SIG-M5 (cell line): ENCODE measurements around the gene CAPN5.
"Not testable (repeated sequence)": the region's sequence is repeated elsewhere in the genome, so short reads cannot be mapped to it uniquely, and the experiment has no call there.

Source experiments
- DNase-seq: peaks from one replicate; lab custom pipeline; 2025; lab: John Stamatoyannopoulos, UW

Gene CAPN5

DNA sequence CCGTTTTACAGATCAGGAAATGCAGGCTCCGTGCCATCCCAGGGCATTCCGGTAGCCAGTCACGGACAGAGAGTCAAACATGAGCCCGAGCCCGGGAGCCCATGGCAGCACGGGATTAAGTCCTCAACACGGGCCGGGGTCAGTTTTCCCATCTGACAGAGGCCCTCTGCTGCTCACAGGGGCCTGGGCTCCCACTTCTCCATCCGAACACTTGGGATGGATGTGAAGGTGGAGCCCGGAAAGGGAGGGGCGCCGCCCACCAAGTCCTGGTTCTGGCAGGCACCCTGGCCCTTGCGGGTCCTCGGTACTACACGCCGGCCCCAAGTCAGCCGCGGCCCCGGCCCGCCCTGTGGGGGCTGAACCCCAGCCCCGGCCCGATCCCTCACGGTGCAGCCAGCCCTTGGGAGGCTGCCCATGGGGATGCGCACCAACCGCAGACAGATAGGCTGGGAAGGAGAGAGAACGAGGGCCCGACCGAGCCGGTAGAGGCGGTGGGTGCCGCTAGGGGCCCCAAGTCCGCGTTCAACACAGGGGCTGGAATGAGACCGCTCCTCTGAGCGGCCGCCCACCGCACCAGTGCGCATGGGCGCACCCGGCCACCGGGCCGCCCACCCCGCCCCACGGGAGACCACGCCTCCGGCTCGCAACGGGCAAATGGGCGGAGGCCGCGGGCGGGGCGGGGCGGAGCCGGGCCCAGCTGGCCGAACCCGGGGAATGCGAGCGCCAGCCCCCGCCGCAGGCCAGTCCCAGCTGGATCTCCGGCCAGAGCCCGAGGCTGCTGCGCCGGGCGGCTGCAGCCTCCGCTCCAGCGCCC lies at the start of gene CAPN5:
CAPN5 (plus strand) TSS at position 743 of the 814 bp plus-strand sequence. CDS start 17,916 bp downstream, outside the sequence.
- DNase-seq = no peak

DNA sequence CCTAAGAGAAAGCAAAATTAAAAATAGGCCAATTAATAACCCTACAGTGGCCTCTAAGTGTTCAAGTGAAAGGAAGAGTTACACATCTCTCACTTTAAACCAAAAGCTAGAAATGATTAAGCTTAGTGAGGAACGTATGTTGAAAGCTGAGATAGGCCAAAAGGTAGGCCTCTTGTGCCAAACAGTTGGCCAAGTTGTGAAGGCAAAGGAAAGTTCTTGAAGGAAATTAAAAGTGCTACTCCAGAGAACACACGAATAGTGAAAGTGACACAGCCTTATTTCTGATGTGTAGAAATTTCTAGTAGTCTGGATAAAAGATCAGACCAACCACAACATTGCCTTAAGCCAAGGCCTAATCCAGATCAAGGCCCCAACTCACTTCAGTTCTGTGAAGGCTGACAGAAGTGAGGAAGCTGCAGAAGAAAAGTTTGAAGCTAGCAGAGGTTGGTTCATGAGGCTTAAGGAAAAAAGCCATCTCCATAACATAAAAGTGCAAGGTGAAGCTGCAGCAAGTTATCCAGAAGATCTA lies 48.3 kb upstream of the CAPN5 start:
- DNase-seq = not testable (repeated sequence)

DNA sequence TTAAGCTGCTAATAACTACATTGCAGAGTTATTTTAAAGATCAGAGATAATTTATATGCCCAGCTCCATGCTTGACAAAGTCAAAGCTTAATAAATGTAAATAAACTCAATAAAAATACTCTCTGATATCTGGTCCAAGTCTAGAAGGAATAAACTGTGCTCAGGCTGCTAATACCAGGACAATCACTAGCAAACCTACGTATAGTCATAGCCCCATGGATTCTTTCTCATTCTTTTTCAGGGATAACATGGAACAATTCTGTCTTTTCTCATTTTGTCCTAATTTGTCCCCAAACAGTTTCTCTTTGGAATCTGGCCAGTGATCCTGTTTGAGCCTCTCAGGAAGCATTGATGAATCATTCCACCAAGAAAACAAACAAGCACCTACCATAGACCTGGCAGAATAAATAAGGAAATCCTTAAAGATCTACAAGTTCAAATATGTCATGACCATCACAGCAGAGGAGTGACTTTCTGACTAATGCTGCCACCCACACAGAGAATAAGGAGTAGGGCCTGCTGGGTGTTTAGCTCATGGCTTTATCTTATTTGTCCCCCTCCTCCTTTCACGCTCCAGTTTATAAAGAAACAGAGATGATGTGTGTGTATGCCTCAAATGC lies 46.7 kb upstream of the CAPN5 start:
- DNase-seq = no peak

DNA sequence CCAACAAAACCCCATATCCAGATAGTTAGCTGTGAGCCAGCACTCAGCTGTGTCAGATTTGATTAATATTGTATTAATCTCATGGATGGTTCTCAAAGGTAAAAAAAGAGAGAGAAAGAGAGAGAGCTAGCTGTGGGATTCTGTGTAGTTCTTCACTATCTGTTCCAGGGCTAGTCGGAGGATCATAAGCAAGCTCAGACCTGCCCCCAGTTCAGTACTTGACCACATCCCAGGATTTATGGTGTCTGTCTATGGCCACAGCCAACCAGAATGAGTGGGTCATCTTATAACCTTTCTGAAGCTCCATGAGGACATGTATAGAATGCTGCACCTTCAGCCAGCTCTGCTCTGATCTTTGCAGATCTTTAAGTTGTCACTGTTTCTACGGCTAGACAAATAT lies 46.0 kb upstream of the CAPN5 start:
- DNase-seq = no peak

DNA sequence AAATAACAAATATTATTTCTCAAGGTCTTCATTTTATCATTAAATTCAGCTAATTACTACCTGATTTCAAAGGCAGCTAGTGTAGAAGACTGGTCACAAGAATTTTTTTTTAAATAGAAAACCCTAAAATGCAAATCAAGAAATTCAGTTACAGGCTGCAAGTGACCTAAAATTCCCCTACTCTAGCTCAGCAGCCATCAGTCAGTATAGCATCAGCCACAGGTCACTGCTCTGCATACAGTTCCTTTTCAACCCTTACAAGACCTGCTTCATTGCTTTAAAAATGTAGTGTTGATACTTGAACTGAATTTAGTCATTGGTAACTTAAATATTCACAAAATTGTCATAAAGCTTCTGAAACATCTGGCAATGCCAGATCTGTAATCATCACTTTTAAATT lies 42.0 kb upstream of the CAPN5 start:
- DNase-seq = no peak

DNA sequence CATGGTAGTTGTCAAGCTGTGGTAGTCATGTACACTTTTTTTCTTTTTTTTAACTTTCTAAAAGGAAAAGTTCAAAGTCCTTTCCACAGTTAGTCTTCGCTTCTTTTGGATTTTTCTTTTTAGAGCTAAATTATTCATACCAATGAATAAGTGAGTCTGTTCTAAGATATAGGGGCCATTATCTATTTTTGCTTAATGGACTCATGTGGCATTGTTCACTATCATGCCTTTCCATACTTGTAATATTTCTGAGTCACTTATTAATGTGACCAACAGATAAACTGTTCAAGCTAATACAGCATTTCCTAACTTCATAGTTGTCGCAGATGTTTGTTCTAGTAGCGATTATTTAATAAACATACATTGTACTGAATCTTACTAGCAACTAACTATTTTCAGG lies 40.5 kb upstream of the CAPN5 start:
- DNase-seq = no peak

DNA sequence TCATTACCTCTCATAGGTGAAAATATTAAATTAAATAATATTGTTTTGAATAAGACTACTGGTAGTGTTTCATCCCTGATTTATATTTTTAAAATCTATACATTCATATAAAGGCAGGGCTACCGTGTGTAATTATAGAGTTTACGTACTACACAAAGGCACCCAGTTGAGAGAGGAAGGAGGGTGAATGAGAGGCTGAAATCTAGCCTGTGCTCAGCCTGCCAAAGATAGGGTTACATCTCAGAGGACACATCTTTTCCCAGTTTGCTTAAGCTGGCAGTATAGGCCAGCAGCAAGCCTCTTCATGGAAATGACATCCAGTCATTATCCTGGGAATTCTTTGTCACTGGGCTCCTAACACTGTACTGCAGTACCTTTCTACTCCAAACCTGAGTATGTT lies 40.0 kb upstream of the CAPN5 start:
- DNase-seq = no peak

DNA sequence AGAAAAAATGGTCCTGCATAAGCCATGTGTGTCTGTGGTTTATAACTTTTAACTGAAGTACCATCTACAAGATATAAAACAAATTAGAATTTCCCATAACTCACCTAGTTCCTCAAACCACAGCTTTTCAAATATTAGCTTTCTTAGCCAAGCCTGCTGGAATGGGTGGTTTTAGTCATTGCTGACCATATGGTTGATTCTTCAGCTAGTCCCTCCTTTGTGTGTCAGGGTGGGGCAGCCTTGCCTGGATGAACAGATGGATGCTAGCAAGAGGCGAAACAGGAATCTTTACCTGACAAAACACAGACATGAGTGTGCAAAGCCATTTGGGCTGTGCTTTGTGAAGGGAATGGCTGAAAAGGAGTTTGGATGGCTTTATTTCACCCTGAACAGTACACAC lies 39.5 kb upstream of the CAPN5 start:
- no peak for DNase-seq

DNA sequence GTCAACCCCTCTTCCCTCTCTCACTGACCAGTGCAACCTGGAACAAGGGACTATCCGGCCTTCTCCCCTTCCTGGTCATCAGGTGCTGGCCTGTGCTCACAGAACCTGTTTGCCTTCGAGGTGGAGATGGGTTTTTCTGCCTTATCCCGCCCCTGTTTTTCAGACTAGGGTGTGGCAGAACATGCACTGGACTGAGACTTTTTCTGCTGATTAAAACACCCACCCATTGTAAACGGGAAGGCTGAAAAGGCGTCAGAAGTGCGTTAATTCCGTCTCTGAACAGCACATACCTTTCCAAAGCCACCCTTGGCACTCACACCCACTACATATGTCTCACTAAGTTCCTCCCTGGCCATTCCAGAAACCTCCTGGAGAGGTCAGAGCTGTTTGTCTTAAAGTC lies 36.9 kb upstream of the CAPN5 start:
- no peak for DNase-seq

DNA sequence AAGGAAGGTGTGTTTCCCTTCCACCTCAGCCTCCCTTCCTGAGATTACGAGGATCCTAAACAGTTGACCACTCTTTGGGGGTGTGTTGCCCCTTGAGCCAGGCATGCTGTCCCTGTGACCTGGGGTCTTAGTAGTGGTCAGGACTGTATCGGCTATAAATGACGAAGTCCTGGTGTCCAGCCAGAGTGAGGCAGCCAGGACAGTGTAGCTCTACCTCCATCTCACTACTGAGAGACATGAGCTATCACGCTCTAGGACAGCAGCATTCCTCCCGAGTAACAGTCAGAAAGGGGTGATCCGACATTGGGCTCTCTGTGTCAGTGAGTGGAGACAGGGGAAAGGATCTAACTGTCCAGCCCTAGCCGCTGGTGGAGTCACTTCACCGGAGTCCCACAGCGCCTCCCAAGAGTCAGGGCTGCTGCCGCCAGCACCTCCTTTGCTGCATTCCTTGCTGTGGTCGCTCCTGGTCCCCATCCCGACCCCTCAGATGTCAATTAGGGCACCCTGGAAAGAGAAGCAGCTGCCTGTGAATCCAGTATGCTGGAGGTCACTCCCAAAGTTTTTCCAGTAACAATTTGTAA lies 35.8 kb upstream of the CAPN5 start:
- DNase-seq = no peak

DNA sequence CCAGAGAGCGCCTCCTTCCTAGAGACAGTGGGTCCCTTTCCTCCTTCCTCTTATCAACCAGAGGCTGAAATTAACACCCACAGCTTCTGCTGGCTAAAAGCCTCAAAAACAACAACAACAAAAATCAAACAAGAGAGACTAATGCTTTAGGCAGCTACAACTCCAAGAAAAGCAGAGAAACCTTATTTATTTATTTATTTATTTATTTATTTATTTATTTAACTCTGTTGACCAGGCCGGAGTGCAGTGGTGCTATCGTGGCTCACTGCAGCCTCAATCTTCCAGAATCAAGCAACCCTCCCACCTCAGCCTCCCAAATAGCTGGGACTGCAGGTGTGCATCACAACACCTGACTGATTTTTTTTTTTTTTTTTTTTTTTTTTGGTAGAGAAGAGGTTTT lies 35.2 kb upstream of the CAPN5 start:
- no peak for DNase-seq

DNA sequence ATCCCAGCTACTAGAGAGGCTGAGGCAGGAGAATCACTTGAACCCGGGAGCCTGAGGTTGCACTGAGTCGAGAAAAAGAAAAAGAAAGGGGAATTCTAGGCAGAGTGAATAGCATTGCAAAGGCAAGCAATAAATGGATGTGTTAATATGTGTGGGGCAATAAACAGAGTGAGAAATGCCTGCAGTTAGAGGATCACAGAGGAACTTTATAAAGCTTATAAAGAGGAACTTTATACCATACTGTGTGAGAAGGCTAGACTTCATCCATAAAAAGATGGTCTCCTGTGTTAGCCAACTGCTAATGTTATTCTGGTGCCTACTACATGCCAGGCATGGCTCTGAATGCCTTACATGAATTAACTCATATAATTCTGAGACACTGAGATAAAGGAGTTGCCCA lies 31.7 kb upstream of the CAPN5 start:
- no peak for DNase-seq

DNA sequence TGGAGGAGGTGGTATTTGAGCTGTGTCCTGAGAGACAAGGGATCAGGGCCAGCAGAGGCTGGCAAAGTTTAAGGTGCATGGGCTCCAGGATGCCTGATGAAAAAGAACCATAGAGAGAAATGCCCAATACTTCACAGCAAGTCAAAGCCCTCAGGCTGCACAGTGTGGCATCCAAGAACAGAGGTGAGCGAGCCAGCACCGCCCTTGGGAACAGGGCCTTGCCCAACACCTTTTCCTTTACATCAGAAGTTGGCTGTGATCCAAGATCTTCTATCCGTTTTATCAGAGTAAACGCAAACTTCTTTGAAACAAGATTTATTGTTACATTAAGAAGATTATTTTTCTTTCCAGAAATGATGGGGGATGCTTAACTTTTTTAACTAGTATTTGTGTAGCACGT lies 31.2 kb upstream of the CAPN5 start:
- no peak for DNase-seq

DNA sequence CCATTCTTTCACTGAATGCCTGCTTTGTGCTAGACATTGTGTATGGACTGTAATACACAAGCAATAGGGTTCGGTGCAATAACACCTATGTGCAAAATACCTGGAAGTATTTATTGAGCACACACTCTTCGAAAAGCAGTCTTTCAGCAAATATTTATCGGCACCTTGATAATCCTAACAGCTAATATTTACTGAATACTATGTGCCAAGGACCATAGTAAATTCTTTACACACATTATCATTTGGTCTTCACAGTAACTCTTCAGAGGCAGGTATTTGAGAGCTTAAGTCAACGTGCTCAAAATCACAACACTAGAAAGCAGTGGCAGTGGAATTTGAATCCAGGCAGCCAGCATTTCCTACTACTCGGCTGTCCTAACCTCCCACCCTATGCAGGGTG lies 30.4 kb upstream of the CAPN5 start:
- DNase-seq = no peak

DNA sequence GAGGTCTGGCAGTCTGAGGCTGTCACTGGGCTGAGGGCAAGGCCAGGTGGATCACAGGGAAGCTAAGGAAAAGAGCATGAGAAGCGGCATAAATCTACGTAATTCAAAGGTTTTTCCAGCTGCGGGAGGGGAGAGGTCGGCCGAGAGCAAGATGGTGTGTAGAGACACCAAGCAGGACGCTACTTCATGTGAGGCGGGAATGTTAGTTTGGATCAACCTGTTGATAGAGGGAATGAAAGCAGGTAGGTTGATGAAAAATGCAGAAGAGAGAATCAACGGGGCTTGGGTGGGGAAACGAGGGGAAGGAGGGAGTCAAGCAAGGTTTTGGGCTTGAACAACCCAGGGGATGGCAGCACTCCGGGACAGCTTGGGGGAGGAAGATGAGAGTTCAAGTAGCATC lies 29.7 kb upstream of the CAPN5 start:
- no peak for DNase-seq

DNA sequence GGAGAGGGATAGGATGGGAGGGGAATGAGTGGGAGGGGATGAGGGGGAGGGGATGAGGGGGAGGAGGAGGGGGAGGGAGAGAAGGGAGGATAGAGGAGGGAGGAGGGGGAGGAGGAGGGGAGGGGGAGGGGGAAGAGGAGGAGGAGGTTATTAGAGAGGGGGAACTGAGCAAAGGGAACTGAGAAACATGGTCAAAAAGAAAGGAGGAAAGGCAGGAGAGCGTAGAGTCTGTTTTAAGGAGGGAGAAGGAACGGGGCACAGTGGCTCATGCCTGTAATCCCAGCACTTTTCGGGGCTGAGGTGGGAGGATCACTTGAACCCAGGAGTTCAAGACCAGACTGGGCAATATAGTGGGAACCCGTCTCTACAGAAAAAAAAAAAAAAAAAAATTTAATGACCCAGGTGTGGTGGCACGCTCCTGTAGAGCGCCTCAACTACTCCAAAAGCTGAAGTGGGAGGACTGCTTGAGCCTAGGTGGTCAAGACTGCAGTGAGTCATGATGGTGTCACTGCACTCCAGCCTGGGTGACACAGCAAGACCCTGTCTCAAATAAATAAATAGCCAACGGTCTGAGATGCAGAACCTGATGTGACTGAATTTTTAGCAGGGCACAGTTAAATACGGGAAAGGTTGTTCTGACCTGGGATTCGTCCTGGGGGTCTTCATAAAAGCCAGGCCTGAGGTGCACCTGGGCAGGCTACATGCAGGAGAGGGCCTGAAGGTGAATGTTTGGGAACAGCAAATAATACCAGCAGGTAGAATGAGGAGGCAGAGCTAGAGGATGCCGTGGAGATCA lies 28.5 kb upstream of the CAPN5 start:
- no peak for DNase-seq

DNA sequence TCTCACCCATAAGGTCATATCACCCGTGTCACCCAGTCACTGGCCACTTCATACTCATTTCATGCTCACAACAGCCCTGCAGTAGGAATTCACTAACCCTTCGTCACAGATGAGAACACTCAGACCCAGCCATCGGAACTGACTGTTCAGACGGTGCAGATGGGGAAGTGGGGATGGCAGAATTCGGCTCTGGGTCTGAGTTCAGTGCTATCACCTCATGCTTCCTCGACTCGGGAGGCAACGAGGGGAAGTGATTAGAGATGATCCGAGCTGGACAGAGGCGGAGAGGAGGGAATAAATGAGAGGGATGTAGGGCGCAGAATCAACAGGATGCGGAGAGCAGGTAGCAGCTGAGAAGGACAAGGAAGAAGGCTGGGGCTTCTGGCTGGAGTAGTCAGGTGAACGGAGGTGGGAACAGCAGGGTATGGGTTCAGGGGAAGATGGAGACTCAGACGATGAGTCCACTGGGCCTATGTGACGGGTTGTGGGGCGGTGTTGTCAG lies 27.9 kb upstream of the CAPN5 start:
- DNase-seq = no peak

DNA sequence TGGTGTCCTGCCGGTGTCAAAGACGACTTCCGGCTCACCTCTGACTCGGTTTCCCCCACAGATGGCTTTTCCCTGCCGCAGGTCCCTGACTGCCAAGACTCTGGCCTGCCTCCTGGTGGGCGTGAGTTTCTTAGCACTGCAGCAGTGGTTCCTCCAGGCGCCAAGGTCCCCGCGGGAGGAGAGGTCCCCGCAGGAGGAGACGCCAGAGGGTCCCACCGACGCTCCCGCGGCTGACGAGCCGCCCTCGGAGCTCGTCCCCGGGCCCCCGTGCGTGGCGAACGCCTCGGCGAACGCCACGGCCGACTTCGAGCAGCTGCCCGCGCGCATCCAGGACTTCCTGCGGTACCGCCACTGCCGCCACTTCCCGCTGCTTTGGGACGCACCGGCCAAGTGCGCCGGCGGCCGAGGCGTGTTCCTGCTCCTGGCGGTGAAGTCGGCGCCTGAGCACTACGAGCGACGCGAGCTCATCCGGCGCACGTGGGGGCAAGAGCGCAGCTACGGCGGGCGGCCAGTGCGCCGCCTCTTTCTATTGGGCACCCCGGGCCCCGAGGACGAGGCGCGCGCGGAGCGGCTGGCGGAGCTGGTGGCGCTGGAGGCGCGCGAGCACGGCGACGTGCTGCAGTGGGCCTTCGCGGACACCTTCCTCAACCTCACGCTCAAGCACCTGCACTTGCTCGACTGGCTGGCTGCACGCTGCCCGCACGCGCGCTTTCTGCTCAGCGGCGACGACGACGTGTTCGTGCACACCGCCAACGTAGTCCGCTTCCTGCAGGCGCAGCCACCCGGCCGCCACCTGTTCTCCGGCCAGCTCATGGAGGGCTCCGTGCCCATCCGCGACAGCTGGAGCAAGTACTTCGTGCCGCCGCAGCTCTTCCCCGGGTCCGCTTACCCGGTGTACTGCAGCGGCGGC lies 27.0 kb upstream of the CAPN5 start:
- no peak for DNase-seq

DNA sequence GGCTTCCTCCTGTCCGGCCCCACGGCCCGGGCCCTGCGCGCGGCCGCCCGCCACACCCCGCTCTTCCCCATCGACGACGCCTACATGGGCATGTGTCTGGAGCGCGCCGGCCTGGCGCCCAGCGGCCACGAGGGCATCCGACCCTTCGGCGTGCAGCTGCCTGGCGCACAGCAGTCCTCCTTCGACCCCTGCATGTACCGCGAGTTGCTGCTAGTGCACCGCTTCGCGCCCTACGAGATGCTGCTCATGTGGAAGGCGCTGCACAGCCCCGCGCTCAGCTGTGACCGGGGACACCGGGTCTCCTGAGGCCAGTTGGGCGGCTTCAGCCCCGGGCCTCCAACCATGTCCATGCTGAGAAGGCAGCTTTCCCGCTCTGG lies 26.4 kb upstream of the CAPN5 start:
- DNase-seq = no peak

DNA sequence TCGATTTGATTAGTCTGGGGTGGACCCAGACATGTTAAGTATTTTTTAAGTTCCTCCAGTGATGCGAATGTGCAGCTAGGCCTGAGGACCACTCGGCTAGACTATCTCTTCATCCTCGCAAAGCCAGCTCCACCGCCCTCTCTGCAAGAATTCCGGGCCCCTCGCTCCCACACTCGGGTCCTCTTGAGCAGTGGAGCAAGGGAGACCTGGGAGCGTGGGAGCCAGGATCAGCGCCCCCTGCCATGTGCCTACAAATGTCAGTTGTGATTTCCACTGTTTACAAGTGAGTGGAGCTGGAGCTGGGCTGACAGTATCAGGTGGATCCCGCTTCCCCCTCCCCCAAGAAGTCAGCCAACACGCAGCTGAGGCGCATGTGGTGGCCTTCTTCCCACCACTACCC lies 25.9 kb upstream of the CAPN5 start:
- DNase-seq = no peak

DNA sequence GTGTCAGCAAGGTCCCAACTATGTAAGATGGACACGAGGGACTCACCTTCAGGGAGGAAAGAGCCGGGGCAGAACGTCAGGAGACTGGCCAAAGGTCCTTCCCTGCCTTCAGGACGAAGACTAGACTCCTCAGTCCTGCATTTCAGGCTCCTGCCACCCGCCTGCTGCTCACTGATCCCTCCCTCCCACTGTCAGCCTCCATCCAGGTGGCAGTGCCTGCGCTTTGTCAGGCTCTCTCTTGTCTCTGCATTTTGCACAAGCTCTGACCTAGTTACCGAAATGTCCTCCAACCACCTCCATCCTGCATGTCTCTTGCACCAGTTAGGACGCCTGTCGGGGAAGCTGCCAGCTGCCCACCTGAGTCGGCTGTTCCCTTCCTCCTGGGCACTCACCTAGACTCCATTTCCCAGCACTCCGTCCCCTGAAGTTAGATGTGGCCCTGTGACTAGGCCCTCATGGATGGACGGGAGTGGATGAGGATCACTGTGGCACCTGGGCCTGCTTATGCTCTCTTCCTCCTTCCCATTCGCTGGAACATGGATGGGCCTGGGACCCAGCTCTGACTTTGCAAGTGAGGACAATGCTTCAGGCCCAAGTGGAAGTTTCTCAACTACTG lies 24.6 kb upstream of the CAPN5 start:
- DNase-seq = no peak
